DMS53 treated with DMSO at 0.1 percent for 48 hours (cell line): ENCODE data around the gene SMIM33.
A peak's percentile ranks its signal among the peaks of the same experiment; 100 is the strongest.
"Not testable (repeated sequence)": the region's sequence is repeated elsewhere in the genome, so short reads cannot be mapped to it uniquely, and the experiment has no call there.

ENCODE experiments used
- DNase-seq: peaks from one replicate; lab custom pipeline; 2025; ENCODE audit not compliant: unreplicated experiment; lab: John Stamatoyannopoulos, UW

The SMIM33 gene

DNA sequence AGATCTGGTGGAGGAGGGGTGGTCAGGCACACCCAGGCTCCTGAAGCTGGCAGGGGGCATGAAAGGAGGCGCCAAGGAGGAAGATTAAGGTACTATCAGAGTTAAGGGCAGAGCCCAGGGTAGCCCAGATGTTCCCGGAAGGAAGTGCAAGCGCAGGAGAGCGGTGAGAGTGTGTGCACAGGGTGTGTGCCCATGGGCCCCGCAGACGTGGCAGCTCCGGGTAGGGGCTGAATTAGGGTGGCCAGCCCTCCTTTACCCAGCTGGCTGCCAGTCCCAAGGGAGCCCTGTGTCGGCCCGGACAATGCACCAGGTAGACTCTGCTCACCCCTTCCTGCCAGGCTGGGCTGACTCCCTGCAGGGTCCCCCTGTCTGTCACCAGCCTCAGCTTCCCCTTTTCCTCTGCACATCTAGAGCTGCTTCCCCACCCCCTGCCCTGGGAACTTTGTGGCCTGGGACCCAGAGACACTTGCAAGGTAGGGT is at the start of gene SMIM33:
TSS of gene SMIM33 (plus strand) at position 184 of the 480 bp plus-strand sequence. CDS start at position 302, 118 bp downstream.
- DNase-seq, result no peak

DNA sequence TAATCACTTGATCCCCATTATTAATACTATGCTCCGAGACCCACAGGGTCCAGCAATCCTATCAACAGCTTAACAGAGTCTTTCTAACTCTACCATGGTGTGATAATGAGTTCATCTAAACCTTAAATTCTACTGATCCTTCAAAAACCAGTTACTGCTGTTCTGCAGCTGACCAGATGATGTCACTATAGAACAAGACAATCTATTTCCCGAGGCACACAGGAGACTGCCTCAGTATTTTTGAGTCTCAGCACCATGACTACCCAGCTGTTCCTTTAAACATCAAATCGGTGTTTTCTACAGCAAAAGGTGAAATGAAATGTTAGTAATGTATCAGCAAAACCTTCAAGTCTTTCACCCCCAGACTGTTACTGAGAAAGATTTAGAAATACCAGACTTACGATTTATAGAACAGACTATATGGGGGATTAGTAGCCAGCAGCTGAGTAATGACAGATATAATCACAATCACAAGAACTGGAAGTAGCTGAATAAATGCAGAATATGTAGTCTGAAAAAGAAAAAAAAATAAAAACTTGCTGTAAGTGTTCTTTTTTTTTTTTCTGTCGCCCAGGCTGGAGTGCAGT is 48.4 kb upstream of the SMIM33 start:
- DNase-seq, result peak; percentile 58

DNA sequence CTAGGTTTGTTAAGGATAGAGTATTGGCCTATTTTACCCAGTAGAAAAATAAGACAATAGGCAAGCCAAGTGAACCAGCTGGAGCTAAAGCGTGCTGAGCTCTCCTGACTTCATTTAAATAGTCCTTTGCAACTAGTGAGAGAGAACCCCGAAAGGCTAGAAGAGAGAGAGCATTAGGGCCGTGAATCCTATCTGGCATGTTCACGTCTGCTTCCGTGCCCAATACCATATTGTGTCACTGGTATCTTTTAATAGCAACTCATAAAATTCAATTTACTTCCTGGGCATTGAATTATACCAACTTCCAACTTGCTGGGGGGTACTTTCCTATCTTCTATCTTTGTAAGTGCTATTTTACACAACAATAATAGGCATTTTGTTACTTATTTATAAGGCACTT is 45.3 kb upstream of the SMIM33 start:
- DNase-seq, result no peak

DNA sequence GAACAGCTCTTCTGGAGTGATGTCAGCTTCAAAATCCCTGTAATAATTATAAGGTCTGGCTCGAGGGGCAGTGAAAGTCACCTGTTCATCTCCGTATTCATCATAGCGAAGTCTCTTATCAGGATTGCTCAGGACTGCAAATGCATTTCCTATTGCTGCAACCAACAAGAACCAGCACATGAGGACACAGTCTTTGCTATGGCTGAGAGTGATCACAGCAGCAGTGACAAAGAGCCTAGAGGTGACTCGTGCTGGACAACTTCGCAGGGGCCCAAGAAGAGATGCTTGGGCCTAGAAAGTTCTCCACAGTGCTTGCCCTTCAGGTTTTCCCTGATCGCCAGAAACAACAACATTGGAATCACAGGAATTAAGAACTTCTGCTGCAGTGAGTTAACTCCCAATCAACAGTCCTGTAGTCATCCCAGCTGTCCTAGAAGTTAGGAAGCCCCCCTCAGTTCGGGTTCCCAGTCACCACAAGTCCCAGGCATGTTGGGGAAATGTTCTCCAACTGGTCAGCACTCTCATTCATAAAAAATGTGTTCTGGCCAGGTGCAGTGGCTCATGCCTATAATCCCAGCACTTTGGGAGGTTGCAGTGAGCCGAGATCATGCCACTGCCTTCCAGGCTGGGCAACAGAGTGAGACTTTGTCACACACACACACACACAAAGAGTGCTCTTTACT is 44.5 kb upstream of the SMIM33 start:
- DNase-seq, result no peak

DNA sequence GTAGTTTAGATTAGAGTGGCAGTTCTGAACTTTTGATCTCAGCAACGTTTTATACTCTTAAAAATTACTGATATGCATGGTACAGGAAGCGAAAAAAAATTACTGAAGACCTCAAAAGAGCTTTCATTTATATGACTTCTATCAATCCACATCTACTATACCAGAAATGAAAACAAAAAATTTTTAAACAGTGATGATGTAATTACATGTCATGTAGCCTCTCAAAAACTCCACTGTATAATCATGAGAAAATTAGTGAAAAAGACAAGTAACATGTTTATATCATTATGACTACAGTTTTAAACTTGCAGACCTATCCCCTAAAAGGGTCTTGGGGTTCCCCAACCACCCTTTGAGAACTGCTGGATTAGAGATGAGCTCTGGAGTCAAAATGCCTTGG is 40.8 kb upstream of the SMIM33 start:
- no peak for DNase-seq

DNA sequence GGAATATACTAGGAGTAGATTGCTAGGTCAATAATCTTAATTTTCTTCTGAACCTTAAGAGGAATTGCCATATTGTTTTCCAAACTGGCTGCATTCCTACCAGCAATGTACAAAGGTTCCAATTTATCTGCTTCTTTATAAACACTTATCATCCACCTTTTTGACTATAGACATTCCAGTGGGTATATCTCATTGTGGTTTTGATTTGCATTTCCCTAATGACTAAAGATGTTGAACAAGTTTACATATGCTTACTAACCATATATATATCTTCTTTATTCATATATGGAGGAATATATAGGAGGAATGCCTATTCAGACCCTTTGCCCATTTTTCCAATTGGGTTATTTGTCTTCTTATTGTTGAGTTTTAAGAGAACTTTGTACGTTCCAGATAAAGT is 39.1 kb upstream of the SMIM33 start:
- no peak for DNase-seq

DNA sequence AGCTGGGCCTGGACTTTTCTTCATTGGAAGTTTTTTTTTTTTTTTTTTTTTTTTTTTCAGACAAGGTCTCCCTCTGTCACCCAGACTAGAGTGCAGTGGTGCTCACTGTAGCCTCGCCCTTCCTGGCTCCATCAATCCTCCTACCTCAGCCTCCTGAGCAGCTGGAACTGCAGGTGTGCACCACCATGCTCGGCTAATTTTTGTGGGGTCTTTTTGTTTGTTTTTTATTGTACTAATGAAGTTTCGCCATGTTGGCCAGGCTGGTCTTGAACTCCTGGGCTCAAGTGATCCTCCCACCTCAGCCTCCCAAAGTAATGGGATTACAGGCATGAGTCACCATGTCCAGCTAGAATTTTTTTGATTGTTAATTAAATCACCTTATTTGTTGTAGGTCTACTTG is 35.1 kb upstream of the SMIM33 start:
- no peak for DNase-seq

DNA sequence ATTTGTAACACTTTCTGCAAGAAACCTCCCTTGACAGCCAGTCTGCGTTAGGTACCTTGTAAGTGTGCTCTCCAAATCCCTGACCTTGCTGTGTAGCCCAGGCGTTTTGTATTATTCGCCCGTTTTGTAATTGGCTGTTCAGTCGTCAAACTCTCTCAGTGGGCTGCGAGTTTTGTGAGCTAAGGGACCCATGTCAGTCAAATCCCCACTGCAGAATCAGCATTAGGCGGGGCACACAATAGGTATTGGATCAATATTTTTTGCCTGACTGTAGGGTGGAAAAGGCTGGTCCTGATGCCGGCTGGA is 32.1 kb upstream of the SMIM33 start:
- DNase-seq, result no peak

DNA sequence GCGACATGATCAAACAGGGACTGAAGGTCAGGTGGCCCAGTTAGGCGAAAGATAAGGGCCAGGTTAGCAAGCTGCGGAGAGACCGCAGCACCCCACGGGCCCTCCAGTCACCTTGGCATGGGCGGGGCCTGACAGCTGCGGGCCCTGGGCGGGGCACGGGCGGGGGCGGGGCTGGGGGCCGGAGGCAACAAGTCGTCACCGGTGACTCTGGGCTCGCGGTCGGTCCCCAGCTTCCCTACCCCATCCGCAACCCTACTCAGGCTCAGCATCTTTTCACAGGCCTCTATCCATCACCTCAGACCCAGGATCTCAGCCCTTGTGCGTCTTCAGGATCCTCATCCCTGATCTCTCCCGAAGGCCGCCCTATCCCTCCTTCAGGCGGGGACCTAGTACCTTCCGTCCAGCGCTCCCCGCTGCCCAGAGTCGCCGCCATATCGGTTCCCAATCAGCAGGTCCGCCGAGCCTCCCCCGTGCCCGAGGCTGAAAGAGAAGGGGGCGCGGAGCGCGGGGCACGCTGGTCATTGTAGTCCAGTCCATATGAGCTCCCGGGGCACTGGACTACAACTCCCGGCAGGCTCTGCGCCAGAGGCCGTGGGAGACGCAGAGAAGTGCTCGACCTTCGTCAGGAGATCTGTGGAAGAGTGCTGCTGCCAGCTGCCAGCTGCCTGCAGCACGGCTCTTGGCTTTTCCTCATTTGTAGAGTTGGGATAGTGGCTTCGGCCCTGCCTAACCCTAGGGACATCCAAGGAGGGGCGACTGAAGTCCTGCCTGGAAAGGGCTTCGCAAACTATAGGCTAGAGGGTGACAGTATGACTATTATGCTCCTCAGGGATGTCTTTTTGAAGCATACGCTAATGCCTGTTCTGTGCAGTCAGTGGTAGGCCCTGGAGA is 31.5 kb upstream of the SMIM33 start, which contains the start of gene DNAJC18:
TSS of gene DNAJC18 (minus strand) at position 513 of the 891 bp plus-strand sequence. CDS start at position 433, 80 bp downstream.
- peak; percentile 85 for DNase-seq

DNA sequence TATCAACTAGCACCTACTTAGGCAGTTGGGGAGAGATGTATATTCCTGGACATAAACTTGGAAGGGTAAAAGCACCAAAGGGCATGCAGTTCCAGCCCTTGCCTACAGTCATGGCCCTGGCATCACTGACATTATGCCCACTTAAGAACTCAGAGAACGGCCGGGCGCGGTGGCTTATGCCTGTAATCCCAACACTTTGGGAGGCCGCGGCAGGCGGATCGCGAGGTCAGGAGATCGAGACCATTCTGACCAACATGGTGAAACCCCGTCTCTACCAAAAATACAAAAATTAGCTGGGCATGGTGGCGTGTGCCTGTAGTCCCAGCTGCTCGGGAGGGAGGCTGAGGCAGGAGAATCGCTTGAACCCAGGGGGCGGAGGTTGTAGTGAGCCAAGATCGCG is 30.4 kb upstream of the SMIM33 start:
- not testable (repeated sequence) for DNase-seq

DNA sequence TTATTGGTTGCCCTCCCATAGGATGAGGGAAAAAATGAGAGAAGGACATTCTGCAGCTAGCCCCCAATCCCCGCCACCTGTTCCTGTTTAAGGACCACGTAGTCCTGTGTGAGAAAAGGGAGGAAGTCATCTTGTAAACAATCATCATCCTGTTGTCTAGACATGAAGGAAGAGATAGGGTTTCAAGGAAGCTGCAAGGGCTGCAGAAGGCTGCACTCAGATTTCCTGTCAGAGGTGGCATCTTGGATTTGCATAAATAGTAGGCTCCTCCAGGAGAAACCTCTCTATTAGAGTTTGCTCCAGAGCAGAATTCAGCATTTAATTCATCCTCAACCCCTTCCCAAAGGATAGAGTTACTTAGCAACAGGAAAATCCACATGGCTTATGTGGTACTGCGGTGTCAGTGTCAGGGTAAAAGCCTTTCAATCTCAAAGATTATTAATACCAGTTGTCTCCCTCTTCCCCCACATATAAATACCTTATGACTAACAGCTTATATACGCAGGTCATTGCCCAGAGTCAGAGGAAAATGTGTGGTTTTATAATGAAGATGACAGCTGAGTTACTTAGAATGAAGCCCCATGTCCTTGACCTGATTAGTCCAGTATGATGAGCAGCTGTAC is 26.9 kb upstream of the SMIM33 start:
- DNase-seq, result no peak

DNA sequence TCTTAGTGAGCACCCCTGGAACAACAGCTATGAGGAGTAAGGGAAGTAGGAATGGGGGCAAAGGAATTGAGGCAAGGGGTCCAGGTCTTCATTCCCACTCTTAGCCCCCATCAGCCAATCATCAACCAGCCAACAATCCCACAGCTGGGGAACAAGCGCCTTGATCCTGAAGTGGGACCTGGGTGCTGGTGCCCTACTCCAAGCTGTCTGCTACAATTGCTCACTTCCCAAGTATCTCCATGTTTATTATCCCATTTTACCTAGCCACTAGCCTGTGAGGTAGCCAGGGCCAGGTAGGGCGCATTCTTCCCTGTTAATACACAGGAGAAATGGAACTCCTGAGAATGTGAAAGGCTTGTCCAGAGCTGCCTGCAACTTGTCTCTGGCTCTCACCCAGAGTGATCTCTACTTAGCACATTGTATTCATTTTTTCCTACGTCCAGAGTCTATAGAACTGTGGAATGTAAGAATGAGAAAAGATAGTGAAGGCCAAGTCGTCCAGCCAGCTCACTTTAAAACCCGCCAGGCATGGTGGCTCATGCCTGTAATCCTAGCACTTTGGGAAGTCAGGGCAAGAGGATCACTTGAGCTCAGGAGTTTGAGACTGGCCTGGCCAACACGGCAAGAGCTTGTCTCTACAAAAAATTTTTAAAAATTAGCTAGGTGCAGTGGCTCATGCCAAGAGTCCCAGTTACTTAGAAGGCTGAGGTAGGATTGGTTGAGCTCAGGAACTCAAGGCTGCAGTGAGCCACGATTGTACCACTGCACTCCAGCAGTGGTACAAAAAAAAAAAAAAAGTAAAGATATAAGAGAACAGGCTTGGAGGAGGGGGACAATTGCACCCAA is 25.3 kb upstream of the SMIM33 start:
- DNase-seq, result no peak

DNA sequence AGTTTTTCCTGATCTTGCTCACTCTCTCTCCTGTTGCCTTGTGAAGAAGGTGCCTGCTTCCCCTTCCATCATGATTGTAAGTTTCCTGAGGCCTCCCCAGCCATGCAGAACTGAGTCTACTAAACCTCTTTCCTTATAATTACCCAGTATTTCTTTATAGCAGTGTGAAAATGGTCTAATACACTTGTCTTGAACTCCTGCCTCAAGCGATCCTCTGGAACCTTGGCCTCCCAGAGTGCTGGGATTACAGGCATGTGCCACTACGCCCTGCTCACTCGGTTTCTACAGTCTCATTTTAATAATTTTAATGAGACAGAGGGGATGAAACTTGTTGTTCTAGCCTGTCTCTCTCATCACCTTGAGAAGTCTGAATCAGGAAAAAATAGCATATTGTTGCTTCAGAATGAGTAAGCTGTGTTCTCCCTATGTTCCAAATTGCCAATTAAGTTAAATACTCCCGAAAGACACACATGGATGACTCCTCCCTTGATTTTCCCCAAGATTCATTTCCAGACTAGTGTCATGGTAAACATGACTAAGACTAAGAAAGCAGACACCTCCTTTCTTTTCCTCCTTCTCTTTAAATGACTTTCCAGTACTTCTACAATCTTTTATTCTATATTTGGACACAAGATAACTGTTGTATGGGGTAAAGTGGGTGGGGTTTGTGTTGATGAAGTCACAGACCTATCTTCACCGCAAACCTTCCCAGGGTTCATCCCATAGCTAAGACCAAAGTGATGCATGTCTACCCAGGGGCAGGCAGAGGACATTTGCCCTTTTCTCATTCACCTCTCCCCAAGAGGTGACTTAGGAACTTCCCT is 23.6 kb upstream of the SMIM33 start:
- no peak for DNase-seq

DNA sequence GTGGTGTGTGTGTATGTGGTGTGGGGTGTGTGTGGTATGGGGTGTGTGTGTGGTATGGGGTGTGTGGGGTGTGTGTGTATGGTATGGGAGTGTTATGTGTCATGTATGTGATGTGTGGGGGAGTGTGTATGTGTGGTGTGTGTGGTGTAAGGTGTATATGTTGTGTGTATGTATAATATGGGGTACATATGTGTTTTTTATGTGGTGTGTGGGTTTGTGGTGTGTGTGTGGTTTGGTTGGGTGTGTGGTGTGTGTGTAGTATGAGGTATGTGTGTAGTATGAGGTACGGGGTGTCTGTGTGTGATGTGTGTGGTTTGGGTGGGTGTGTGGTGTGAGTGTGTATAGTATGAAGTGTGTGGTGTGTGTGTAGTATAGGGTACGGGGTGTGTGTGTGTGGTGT is 19.6 kb upstream of the SMIM33 start:
- DNase-seq, result no peak

DNA sequence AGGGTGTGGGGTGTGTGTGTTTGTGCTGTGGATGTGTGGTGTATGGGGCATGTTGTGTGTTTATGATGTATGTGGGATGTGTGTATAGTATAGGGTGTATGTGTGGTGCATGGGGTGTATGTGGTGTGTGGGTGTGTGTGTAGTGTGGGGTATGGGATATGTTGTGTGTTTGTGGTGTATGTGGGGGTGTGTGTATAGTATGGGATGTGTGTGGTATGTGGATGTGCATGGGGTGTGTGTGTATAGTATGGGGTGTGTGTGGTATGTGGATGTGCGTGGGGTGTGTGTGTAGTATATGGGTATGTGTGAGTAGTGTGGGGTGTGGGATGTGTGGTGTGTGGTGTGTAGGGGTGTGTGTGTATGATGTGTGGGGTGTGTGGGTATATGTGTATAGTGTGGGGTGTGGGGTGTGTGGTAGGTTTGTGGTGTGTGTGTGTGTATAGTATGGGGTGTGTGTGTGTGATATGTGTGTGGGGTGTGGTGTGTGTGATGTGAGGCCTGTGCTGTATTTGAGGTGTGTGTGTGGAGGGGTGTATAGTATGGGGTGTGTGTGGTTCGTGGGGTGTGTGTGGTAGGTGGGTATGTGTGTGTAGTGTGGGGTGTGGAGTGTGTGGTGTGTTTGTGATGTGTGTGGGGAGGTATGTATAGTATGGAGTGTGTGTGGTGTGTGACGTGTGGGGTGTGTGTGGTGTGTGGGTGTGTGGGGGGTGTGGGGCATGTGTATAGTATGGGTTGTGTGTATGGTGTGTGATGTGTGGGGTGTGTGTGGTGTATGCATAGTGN is 18.7 kb upstream of the SMIM33 start:
- no peak for DNase-seq

DNA sequence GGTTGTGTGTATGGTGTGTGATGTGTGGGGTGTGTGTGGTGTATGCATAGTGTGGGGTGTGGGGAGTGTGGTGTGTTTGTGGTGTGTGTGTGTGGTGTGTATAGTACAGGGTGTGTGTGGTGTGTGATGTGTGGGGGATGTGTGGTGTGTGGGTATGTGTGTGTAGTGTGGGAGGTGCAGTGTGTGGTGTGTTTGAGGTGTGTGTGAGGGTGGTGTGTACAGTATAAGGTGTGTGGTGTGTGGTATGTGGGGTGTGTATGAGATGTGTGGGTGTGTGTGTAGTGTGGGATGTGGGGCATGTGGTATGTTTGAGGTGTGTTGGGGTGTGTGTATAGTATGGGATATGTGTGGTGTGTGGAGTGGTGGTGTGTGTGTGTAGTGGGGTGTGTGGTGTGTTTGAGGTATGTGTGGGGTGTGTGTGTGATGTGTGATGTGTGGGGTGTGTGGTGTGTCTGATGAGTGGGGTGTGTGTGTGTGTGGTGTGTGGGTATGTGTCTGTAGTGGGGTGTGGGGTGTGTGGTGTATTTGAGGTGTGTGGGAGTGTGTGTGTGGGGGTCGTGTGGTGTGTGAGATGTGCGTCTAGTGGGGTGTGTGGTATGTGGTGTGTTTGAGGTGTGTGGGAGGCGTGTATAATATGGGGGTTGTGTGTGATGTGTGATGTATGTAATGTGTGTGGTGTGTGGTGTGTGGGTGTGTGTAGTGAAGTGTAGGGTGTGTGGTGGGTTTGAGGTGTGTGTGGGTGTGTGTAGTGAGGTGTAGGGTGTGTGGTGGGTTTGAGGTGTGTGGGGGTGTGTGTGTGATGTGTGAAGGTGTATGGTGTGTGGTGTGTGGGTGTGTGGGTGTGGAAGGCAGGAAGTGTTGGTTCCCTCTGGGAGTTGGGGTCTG is 16.9 kb upstream of the SMIM33 start:
- no peak for DNase-seq

DNA sequence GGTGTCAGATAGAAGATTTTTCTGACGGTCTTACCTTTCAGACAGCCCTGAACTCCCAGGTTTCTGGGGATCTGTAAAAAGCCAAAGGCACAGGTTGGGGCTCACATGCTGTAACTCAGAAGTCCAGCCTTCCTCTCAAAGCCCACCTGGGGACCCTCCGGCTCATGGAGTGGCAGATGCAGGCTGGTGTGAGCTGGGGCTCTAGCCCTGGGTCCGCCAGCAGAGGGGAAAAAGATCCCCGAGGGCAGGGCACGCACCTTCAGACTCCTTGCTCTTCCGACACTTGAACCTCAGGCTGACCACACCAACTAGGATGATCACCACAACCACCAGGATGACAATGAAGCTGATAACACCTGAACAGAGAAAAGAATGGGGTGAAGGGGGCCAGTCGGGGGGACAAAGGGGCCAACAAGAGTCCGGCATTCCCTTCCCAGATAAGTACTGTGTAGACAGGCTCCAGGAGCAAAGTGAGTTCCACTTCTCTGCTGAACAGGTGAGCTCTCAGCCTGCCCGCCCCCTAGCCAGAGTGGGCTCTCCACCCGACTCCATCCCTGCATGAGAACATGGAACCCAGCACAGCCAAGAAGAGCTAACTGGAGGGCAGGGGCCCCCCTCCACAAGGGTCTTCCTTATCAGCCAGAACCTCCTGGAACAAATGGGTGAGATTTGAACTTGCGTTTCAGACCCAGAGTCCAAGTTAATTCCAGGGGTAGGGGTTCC is 16.1 kb upstream of the SMIM33 start:
- no peak for DNase-seq
